GM12864 (cell line): ENCODE measurements around the gene TCHP.

ENCODE experiments used
- DNase-seq: peaks from one replicate; pipeline ENCODE4 v3.0.0-alpha.2; 2011; ENCODE audit warnings: low read depth
- H3K4me3 ChIP-seq: 2 replicates; pipeline ENCODE4 v1.5.1; 2011; ENCODE audit warnings: mild to moderate bottlenecking, low read depth, low read length, control low read depth
- TF ChIP-seq, protein P1 (sequence below): IDR thresholded peaks from 2 replicates; pipeline ENCODE4 v1.5.1; 2011; ENCODE audit warnings: low read depth, mild to moderate bottlenecking, moderate library complexity, low read length, control low read depth, inconsistent platforms; ENCODE audit errors: missing control alignments

TCHP gene

DNA sequence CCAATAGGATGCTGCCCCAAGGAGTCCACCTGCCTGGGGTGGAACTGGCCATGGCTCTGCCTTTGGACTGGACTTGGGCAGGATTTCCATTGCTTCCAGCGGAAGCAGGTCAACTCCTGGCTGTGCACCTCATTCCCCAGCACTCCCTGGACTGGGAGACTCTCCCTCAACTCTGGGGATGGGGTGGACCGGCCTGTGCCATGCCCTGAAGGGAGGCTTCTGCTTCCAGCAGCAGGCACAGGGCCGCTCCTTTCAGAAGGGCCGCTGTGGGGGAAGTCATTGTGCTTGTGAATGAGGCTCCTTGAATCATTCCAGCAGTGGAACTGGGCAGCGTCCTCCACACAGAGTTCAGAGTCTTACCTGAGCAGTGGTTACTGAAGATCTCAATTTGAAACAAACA lies 23.0 kb downstream of the TCHP start:
- TF ChIP-seq, protein P1, sequence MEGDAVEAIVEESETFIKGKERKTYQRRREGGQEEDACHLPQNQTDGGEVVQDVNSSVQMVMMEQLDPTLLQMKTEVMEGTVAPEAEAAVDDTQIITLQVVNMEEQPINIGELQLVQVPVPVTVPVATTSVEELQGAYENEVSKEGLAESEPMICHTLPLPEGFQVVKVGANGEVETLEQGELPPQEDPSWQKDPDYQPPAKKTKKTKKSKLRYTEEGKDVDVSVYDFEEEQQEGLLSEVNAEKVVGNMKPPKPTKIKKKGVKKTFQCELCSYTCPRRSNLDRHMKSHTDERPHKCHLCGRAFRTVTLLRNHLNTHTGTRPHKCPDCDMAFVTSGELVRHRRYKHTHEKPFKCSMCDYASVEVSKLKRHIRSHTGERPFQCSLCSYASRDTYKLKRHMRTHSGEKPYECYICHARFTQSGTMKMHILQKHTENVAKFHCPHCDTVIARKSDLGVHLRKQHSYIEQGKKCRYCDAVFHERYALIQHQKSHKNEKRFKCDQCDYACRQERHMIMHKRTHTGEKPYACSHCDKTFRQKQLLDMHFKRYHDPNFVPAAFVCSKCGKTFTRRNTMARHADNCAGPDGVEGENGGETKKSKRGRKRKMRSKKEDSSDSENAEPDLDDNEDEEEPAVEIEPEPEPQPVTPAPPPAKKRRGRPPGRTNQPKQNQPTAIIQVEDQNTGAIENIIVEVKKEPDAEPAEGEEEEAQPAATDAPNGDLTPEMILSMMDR: no peak
- no peak for DNase-seq
- no peak overlapping the region for H3K4me3 ChIP-seq

DNA sequence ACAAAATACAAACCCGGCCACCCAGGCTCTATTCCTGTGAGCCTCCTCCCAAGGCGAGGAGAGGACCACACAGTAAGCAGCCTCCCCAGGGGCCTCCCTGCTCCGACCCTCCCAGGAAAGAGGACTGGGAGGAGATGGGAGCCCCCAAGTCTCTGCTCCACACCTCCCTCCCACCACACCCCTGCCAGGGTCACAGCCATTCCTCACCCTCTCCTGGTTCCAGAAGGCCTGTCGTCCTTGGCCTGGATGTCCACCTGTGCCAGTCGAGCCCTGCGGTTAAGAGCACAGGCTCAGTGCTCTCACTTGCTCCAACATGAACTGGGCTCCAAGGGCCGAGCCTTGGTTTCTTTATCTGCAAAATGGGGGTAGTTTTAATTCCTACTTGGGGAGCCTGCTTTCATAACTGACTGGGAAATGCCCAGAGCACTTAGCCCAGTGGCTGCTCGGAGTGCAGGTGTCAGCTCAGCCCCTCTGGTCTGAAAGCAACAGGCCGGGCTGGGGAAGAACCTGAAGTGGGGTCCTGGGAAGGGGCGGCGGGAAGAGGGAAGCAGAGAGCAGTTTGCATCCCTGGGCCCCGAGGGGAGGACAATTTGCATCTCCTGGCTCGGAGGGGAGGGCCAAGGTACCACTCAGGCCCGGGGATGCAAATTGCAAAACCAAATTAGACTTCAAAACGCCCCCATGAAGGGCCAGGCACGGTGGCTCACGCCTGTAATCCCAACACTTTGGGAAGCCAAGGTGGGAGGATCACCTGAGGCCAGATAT lies 23.6 kb downstream of the TCHP start:
- no peak overlapping the region for H3K4me3 ChIP-seq
- TF ChIP-seq, protein P1: no peak
- DNase-seq: no peak

GRCh38 chr12:109925185-109925840 lies 25.2 kb downstream of the TCHP start:
- TF ChIP-seq, protein P1: no peak
- no peak for DNase-seq

GRCh38 chr12:109926016-109926415 lies 25.9 kb downstream of the TCHP start:
- no peak for DNase-seq
- TF ChIP-seq, protein P1: no peak
- no peak overlapping the region for H3K4me3 ChIP-seq

More at GRCh38 chr12:109925185-109925840, 25.2 kb downstream of the TCHP start:
- no peak overlapping the region for H3K4me3 ChIP-seq

DNA sequence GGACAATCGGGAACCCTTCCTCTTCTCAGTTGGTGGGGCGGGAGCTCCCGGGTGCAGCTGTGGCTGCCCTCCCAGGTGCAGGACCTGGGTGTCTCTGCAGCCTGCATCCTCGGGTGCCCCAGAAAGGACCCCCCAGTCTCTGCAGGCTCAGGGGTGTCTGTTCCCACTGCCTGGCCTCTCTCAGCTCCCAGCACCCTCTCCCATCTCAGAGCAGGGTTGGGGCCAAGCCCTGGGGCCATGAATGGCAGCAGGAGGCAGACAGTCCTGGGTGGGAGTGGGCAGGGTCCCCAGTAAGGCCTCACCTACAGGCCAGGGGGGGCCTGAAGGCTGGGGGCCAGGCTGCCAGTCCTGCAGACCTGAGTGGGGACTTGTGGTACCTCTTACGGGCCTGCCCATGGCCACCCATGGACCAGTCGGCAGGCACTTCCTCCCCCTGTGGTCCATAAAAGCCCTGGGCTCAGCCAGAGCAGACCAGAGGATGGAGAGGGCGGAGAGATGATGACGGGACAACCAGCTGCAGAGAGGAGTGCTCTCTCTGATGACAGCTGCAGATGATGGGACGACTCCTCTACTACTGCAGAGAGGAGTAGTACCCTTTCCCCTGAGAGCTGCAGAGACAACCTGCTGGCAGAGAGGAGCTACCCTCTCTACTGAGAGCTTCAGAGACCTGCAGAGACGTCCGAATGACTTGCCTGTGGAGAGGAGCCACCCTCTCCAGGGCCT lies 26.6 kb downstream of the TCHP start:
- DNase-seq: no peak
- TF ChIP-seq, protein P1: no peak
- no peak overlapping the region for H3K4me3 ChIP-seq

DNA sequence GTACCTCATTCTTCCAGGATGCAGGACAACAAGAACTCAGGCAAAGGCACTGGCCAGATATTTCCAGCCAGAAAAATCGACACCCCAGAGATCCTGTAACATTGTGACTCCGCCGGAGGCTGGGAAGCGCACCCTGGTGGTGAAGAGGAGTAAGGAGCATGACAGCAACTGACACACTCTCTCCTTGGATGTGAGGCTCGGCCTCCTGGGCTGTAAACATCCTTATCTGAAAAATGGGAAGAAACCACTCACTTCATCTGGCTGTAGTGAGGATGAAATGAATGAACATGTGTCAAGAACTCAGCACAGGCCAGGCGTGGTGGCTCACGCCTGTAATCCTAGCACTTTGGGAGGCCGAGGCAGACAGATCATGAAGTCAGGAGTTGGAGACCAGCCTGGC lies 27.5 kb downstream of the TCHP start:
- no peak overlapping the region for H3K4me3 ChIP-seq
- TF ChIP-seq, protein P1: peak; percentile 70
- DNase-seq: no peak
